Common myeloid progenitor, CD34-positive (primary cell): ENCODE data around the gene KRTCAP3.
A peak's percentile ranks its signal among the peaks of the same experiment; 100 is the strongest.

Source experiments
- CTCF ChIA-PET: fragments of 350-600 bp; sonication (Branson Sonifier 250); formaldehyde crosslinking; loops from one replicate; lab custom pipeline; 2021; ENCODE audit warnings: antibody characterized with exemption; lab: Charles Lee
- POLR2A ChIA-PET: fragments of 350-600 bp; sonication (Branson Sonifier 250); formaldehyde crosslinking; loops from one replicate; lab custom pipeline; 2021; ENCODE audit warnings: antibody characterized with exemption; lab: Charles Lee
- DNase-seq, 3 donors: peaks; one replicate each; pipeline versions ENCODE4 v3.0.0 to v3.0.0-alpha.2; 2013
- H3K27ac ChIP-seq, 2 experiments: 1 replicate in 1 of 2; 2 replicates in 1 of 2; pipeline ENCODE4 v1.7.0; 2013; ENCODE audit warnings: inconsistent platforms in 2 of 2, low read length in 2 of 2, mild to moderate bottlenecking in 2 of 2, low read depth in 1 of 2, moderate library complexity in 1 of 2; ENCODE audit not compliant: severe bottlenecking in 2 of 2, insufficient read depth in 1 of 2, poor library complexity in 1 of 2
- H3K27me3 ChIP-seq, 5 experiments: replicated peaks in 2 of 5; 1 replicate in 3 of 5; 2 replicates in 2 of 5; pipeline versions ENCODE4 v1.6.1 to v1.7.0; 2013; ENCODE audit warnings: low read length in 4 of 5, mild to moderate bottlenecking in 2 of 5, moderate library complexity in 2 of 5, inconsistent platforms in 1 of 5; ENCODE audit not compliant: insufficient read depth in 5 of 5, control insufficient read depth in 4 of 5
- H3K36me3 ChIP-seq, 4 experiments: 1 replicate in 2 of 4; 2 replicates in 2 of 4; pipeline versions ENCODE4 v1.6.1 to v1.7.0; 2013; ENCODE audit warnings: low read length in 3 of 4, control low read depth in 1 of 4, mild to moderate bottlenecking in 1 of 4; ENCODE audit not compliant: control insufficient read depth in 4 of 4, insufficient read depth in 4 of 4
- H3K4me1 ChIP-seq, 4 experiments: 1 replicate in 3 of 4; 2 replicates in 1 of 4; pipeline versions ENCODE4 v1.6.1 to v1.7.1; 2013; ENCODE audit warnings: low read length in 3 of 4, mild to moderate bottlenecking in 3 of 4, control low read depth in 1 of 4, inconsistent platforms in 1 of 4, moderate library complexity in 1 of 4; ENCODE audit not compliant: control insufficient read depth in 4 of 4, insufficient read depth in 4 of 4; ENCODE audit errors: control extremely low read depth in 1 of 4
- H3K4me3 ChIP-seq, 7 experiments: 1 replicate in 4 of 7; 2 replicates in 3 of 7; pipeline versions ENCODE4 v1.5.1 to v1.7.0; 2013; ENCODE audit warnings: mild to moderate bottlenecking in 7 of 7, low read length in 6 of 7, moderate library complexity in 6 of 7, inconsistent platforms in 2 of 7, low read depth in 2 of 7, control low read depth in 1 of 7; ENCODE audit not compliant: insufficient read depth in 4 of 7, control insufficient read depth in 1 of 7; ENCODE audit errors: extremely low read depth in 1 of 7
- H3K9me3 ChIP-seq, 5 experiments: 1 replicate in 4 of 5; 2 replicates in 1 of 5; pipeline versions ENCODE4 v1.6.1 to v1.7.1; 2013; ENCODE audit warnings: low read length in 4 of 5, mild to moderate bottlenecking in 2 of 5, inconsistent platforms in 1 of 5, low read depth in 1 of 5, moderate library complexity in 1 of 5; ENCODE audit not compliant: control insufficient read depth in 4 of 5, insufficient read depth in 2 of 5; ENCODE audit errors: control extremely low read depth in 1 of 5
- WGBS: methylation state at CpG from one replicate; pipeline ENCODE4 v1.1.5; 2013; ENCODE audit not compliant: insufficient coverage; 5-methylcytosine and 5-hydroxymethylcytosine counted together

Gene KRTCAP3

DNA sequence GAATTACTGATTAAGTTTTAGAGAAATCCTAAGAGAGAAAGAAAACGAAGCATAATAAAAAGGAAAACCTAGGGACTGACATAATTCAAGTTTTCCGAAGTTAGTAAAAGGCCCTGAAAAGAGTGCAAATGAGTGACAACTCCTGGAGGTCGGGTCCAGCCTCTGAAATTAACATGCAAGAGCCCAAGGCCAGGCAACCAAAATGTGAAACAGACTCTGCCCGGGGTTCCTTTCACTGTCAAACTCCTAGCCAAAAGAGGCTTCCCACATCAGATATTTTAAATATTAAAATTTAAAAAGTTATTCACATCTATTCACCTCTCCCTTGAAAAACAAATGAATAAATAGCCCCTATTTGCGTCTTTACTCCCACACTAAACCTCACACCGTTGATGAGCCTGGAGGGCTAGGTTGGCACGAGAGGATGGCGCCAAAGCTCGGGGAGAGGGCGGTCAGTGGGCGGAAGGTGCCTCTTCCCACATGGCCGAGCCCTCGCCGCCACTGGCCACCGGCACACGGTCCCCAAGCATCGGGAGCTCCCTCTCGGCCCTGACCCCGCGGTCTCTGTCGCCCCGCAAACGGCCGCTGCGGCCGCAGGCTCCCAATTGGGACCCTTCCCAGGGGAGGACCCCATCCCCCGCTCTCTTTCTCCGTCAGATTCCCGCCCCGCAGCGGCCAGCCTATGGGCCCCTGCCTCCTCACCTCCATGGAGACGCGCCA lies 33.4 kb upstream of the KRTCAP3 start:
- Histone ChIP-seq H3K4me3 (peak overlapping the region; percentile 82 to 97 (median 91)), H3K36me3 (peaks cover 0 to 13% (median 2%) of the 10 kb centered on the region in 4 experiments), H3K27me3 (no peaks in the 10 kb centered on the region), H3K27ac (peak overlapping the region; percentile 70 to 90), H3K4me1 (peaks cover 13 to 18% (median 15%) of the 10 kb centered on the region in 4 experiments), H3K9me3 (no peaks in the 10 kb centered on the region)
- DNase-seq, result peak in 2 of 3 donors; percentile 17 to 23
- ChIA-PET CTCF (interaction anchor here (1.1 to 4.2 kb wide), 5 partner anchors 13 to 39 kb away, joined by 3 to 45 read pairs (median 3); partner anchors contain the start of genes EIF2B4 and NRBP1), POLR2A (interaction anchor here (0.9 to 2.3 kb wide), 5 partner anchors 20 to 52 kb away, joined by 3 to 10 read pairs (median 7); partner anchors contain the start of genes GTF3C2, NRBP1 and SNX17)
- WGBS, result 0% methylated on average over 11 of the region's 33 CpGs

- ChIA-PET POLR2A (interaction anchor here (0.6 to 2.3 kb wide), 9 partner anchors 12 to 1345 kb away, joined by 3 to 10 read pairs (median 4); partner anchors contain the start of genes GTF3C2, NRBP1 and SNX17), CTCF (interaction anchor here (0.9 to 4.2 kb wide), 10 partner anchors 12 to 40 kb away, joined by 3 to 45 read pairs (median 4); partner anchors contain the start of genes EIF2B4 and NRBP1)
- DNase-seq, result peak; percentile 96 to 97 (median 97)
- Histone ChIP-seq H3K27me3 (no peaks in the 10 kb centered on the region), H3K27ac (peak within 1 kb of the TSS; percentile 70 to 90), H3K4me3 (peak within 1 kb of the TSS; percentile 82 to 97 (median 91)), H3K36me3 (peaks cover 0 to 8% (median 2%) of the 10 kb centered on the region in 4 experiments), H3K9me3 (no peaks in the 10 kb centered on the region), H3K4me1 (peaks cover 13 to 18% (median 15%) of the 10 kb centered on the region in 4 experiments)
- 1% methylated on average over 70 of the region's 82 CpGs for WGBS
These were observed 32.7 kb upstream of the KRTCAP3 start, which contains the start of gene PPM1G for GRCh38 chr2:27409321-27410073. Gene PPM1G, minus strand, starts transcription at chr2:27409591. Its CDS starts 169 bp downstream, at chr2:27409422.

DNA sequence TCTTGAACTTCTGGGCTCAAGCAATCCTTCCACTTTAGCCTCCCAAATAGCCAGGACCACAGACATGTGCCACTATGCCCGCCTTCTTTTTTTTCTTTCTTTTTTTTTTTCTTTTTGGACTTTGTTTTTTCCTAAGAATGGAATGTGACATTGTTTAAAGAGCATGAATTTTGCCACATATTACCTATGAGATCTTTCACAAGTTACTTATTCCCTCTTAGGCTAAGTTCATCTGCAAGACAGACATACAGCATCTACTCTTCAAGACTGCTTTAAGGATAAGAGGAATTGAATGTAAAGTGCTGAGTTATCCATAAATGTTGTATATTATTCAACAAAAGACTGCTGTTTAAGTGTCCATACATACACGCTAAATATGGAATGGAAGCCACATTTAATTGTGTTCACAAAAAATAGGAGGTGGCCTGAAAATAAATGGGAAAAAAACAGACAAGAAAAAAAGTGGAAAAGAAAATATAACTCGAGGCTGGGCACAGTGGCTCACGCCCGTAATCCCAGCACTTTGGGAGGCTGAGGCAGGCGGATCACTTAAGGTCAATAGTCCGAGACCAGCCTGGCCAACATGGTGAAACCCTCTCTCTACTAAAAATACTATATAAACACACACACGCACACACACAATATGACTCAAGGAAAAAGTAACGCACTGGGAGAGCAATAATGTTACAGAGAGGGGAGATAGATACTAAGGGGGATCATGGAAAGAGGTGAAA lies 29.6 kb upstream of the KRTCAP3 start:
- POLR2A ChIA-PET, result no interaction called here
- H3K9me3 ChIP-seq, result no peaks in the 10 kb centered on the region
- peaks cover 10 to 17% (median 14%) of the 10 kb centered on the region in 4 experiments for H3K4me1 ChIP-seq
- H3K4me3 ChIP-seq, result no peak overlapping the region
- H3K27ac ChIP-seq, result no peak overlapping the region
- CTCF ChIA-PET, result no interaction called here
- H3K27me3 ChIP-seq, result no peaks in the 10 kb centered on the region
- WGBS, result 100% methylated on average over 2 of the region's 9 CpGs
- no peak for DNase-seq
- H3K36me3 ChIP-seq, result no peaks in the 10 kb centered on the region

GRCh38 chr2:27416151-27416550 lies 26.0 kb upstream of the KRTCAP3 start:
- Histone ChIP-seq H3K27ac (no peak overlapping the region), H3K4me3 (no peak overlapping the region), H3K9me3 (no peaks in the 10 kb centered on the region), H3K4me1 (no peaks in the 10 kb centered on the region), H3K27me3 (no peaks in the 10 kb centered on the region), H3K36me3 (no peaks in the 10 kb centered on the region)
- 92% methylated on average over 6 of the region's 6 CpGs for WGBS
- ChIA-PET CTCF (no interaction called here), POLR2A (no interaction called here)
- no peak for DNase-seq

DNA sequence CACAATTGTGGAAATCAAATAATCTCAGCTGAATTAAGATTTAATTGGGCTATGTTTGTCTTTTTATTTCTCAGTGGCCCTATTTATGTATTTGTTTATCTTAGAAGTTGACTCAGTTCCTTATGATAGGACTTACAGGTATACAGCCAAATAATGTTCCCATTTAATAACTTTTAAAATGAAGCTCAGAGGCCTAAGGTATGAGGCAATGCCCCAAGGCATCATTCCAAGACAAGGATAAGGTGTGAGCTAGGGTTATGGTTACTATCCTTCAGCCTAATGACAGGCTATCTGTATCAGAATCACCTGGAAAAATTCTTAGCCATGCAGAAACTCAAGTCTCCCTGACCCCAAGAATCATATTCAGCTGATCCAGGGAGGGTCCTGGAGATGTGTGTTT lies 21.2 kb upstream of the KRTCAP3 start:
- Histone ChIP-seq H3K36me3 (no peaks in the 10 kb centered on the region), H3K27me3 (no peaks in the 10 kb centered on the region), H3K27ac (no peak overlapping the region), H3K9me3 (no peaks in the 10 kb centered on the region), H3K4me3 (no peak overlapping the region), H3K4me1 (no peaks in the 10 kb centered on the region)
- DNase-seq, result no peak
- ChIA-PET POLR2A (interaction anchor here (0.6 to 1.2 kb wide), 2 partner anchors 10 to 11 kb away, joined by 3 read pairs; no protein-coding TSS in a partner anchor), CTCF (interaction anchor here (0.9 to 1.3 kb wide), 2 partner anchors 8 to 11 kb away, joined by 3 read pairs; partner anchors contain the start of genes NRBP1 and PPM1G)

GRCh38 chr2:27421660-27422250 lies 20.4 kb upstream of the KRTCAP3 start:
- CTCF ChIA-PET, result interaction anchor here (0.7 to 0.9 kb wide), 2 partner anchors 12 kb away, joined by 3 read pairs; partner anchors contain the start of gene PPM1G
- Histone ChIP-seq H3K4me3 (no peak overlapping the region), H3K4me1 (no peaks in the 10 kb centered on the region), H3K36me3 (no peaks in the 10 kb centered on the region), H3K9me3 (no peaks in the 10 kb centered on the region), H3K27ac (no peak overlapping the region), H3K27me3 (no peaks in the 10 kb centered on the region)
- POLR2A ChIA-PET, result interaction anchor here (1.2 kb wide), 1 partner anchor 12 kb away, joined by 3 read pairs; no protein-coding TSS in a partner anchor
- DNase-seq, result no peak
- WGBS, result 100% methylated on average over 1 of the region's 4 CpGs
